Measurements from ENCODE around the gene NOX3.
"Not testable (repeated sequence)": the region's sequence is repeated elsewhere in the genome, so short reads cannot be mapped to it uniquely, and the experiment has no call there.

NOX3 gene

DNA sequence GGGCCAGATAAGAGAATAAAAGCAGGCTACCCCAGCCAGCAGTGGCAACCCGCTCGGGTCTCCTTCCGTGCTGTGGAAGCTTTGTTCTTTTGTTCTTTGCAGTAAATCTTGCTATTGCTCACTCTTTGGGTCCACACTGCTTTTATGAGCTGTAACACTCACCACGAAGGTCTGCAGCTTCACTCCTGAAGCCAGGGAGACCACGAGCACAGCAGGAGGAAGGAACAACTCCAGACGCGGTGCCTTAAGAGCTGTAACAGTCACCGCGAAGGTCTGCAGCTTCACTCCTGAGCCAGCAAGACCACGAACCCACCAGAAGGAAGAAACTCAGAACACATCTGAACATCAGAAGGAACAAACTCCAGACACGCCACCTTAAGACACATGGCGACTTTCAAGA lies 91.6 kb downstream of the NOX3 start:
- DNase-seq, result not testable (repeated sequence)

DNA sequence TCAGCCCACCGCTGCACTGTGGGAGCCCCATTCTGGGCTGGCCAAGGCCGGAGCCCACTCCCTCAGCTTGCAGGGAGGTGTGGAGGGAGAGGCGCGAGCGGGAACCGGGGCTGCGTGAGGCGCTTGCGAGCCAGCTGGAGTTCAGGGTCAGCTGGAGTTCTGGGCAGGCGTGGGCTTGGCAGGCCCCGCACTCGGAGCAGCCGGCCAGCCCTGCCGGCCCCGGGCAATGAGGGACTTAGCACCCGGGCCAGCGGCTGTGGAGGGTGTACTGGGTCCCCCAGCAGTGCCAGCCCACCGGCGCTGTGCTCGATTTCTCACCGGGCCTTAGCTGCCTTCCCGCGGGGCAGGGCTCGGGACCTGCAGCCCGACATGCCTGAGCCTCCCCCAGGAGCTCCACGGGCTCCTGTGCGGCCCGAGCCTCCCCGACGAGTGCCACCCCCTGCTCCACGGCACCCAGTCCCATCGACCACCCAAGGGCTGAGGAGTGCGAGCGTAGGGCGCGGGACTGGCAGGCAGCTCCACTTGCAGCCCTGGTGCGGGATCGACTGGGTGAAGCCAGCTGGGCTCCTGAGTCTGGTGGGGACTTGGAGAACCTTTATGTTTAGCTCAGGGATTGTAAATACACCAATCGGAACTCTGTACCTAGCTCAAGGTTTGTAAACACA lies 92.5 kb downstream of the NOX3 start:
- DNase-seq, result not testable (repeated sequence)

- no peak for DNase-seq
These were observed 101.5 kb downstream of the NOX3 start for GRCh38 chr6:155354167-155354566.

- DNase-seq, result no peak
These were observed 102.8 kb downstream of the NOX3 start for GRCh38 chr6:155352811-155353210.

GRCh38 chr6:155352130-155352420 lies 103.6 kb downstream of the NOX3 start:
- DNase-seq, result no peak

GRCh38 chr6:155351273-155352129 lies 104.1 kb downstream of the NOX3 start:
- no peak for DNase-seq

DNA sequence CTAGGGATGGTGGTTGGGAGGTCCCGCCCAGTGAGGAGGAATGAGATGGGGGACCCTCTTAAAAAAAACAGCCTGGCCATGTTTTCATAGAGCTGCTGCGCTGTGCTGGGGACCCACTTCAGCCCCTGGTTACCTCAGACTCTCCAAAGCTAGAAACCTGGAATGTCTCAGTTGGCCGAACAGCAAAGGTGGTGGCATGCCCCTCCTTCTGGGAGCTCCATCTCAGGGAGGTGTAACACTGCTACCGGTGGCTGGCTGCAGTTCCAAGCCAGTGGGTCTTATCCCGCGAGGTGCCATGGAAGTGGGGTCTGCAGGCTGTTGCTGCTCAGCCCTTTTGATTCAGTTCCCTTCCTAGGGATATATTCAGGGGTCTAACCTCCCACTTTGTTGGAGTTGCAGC lies 105.7 kb downstream of the NOX3 start:
- no peak for DNase-seq

DNA sequence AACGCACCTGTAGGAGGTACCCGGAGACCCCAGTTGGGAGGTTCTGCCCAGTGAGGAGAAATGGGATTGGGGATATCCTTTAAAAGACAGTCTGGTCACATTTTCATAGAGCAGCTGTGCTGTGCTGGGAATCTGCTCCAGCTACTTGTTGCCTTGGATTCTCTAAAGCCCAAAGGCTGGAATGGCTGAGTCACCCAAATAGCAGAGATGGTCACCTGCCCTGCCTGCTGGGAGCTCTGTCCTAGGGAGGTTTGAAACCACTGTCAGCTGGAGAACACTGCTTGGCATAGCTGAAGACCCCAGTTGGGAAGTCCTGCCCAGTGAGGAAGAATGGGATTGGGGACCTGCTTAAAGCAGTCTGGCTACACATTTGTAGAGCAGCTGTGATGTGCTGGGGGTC lies 106.5 kb downstream of the NOX3 start:
- no peak for DNase-seq

GRCh38 chr6:155347800-155348199 lies 107.8 kb downstream of the NOX3 start:
- DNase-seq, result no peak

GRCh38 chr6:155346957-155347356 lies 108.7 kb downstream of the NOX3 start:
- DNase-seq, result no peak
